Measurements from ENCODE around the gene UBE2Z.

UBE2Z gene

GRCh38 chr17:48960834-48961515, 52.8 kb downstream of the UBE2Z start:
- FAIRE-seq = no peak

DNA sequence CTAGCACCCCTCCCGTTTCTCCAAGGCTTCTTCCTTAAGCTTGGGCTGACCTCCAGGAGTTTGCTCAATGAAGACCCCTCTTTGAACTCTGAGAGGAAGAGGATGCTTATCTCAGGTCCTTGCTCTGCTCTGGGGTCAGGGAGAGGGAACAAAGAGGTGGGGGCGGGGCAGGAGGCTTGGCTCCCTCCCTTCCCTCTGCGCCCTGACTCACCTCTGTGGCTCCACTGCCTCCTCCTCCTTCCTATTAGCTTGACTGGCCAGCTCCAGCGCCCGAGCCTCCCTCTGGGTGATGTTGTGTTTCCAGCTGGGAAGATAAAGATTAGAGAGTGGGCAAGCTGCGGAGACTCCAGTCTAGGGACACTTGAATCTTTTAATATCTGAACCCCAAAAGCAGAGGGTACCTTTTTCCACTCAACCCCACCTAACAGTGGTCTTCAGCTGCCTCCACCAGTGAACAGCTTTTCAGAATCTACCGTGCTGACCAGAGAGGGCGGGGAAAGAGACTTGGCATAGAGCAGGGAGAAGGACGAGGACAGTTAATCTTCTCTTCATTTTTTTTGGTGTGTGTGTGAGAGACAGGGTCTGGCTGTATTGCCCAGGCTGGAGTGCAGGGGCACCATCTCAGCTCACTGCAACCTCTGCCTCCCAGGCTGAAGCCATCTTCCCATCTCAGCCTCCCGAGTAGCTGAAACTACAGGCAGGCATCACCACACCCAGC, 53.5 kb downstream of the UBE2Z start:
- no peak for FAIRE-seq

GRCh38 chr17:48970224-48970623, 62.0 kb downstream of the UBE2Z start:
- FAIRE-seq = no peak

GRCh38 chr17:48970865-48971687, 62.9 kb downstream of the UBE2Z start:
- FAIRE-seq = no peak

GRCh38 chr17:48972749-48973097, 64.5 kb downstream of the UBE2Z start:
- FAIRE-seq = no peak

GRCh38 chr17:48973806-48974205, 65.6 kb downstream of the UBE2Z start:
- no peak for FAIRE-seq
